ENCODE measurements around the gene LGALS7B. TPM values are rescaled to one million over a fixed set of nuclear protein-coding genes. Genes with fewer than 3 reads are reported as not detected.
"Not testable (repeated sequence)": the region's sequence is repeated elsewhere in the genome, so short reads cannot be mapped to it uniquely, and the experiment has no call there.

The LGALS7B gene
- total RNA-seq, 3 donors from 2014 or later (not counting 1 experiment from before 2014, with no cell fraction given), result not detected

DNA sequence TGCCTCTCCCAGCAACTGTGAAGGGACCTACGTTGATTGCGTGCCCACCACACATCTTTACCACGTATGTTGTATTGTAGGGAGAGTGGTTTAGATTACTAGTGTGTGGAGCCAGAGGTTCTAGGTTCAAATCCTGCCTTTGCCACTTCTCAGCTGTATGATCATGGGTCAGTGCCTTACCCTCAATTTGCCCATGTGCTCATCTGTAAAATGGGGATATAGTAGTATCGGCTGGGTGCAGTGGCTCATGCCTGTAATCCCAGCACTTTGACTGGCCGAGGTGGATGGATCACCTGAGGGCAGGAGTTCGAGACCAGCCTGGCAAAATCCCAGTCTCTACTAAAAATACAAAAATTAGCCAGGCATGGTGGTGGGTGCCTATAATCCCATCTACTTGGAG, 24.3 kb downstream of the LGALS7B start:
- Mint-ChIP-seq H3K36me3 (no peaks in the 10 kb centered on the region), H3K9me3 (no peaks in the 10 kb centered on the region), H3K27me3 (ENCODE audit: low read depth in 2 of 2) (no peaks in the 10 kb centered on the region), H3K4me3 (no peak overlapping the region), H3K4me1 (peaks cover 0 to 6% of the 10 kb centered on the region in 2 donors), H3K27ac (no peak overlapping the region)
- Histone ChIP-seq H3K4me1 (ENCODE audit: control insufficient read depth, insufficient read depth, low read length) (no peaks in the 10 kb centered on the region), H3K27me3 (ENCODE audit: control insufficient read depth, insufficient read depth, low read length) (no peaks in the 10 kb centered on the region), H3K36me3 (ENCODE audit: control insufficient read depth, insufficient read depth, low read length) (peaks cover 31% of the 10 kb centered on the region), H3K9me3 (ENCODE audit: control insufficient read depth, insufficient read depth, low read length) (no peaks in the 10 kb centered on the region), H3K27ac (ENCODE audit: low read length) (no peak overlapping the region), H3K4me3 (ENCODE audit: low read length) (no peak overlapping the region)
- DNase-seq (no peak), ATAC-seq (no peak)
- intact Hi-C loops (cut with micrococcal nuclease), result no loop called here
- TF ChIP-seq, protein P1, sequence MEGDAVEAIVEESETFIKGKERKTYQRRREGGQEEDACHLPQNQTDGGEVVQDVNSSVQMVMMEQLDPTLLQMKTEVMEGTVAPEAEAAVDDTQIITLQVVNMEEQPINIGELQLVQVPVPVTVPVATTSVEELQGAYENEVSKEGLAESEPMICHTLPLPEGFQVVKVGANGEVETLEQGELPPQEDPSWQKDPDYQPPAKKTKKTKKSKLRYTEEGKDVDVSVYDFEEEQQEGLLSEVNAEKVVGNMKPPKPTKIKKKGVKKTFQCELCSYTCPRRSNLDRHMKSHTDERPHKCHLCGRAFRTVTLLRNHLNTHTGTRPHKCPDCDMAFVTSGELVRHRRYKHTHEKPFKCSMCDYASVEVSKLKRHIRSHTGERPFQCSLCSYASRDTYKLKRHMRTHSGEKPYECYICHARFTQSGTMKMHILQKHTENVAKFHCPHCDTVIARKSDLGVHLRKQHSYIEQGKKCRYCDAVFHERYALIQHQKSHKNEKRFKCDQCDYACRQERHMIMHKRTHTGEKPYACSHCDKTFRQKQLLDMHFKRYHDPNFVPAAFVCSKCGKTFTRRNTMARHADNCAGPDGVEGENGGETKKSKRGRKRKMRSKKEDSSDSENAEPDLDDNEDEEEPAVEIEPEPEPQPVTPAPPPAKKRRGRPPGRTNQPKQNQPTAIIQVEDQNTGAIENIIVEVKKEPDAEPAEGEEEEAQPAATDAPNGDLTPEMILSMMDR (IDR thresholded peaks at IDR 0.05), result no peak
- WGBS (ENCODE audit: insufficient coverage), result 96% methylated on average over 6 of the region's 6 CpGs

DNA sequence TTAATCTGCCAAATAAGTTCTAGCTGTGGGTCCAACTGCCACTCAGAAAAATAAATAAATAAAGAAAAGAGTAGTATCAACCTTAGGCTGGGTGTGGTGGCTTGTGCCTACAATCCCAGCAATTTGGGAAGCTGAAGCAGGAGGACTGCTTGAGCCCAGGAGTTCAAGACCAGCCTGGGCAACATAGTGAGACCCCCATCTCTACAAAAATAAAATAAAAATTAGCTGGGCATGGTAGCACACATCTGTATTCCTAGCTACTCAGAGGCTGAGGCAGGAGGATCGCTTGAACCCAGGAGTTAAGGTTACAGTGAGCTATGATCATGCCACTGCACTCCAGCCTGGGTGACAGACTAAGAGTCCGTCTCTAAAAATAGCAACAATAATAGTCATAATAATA, 24.9 kb downstream of the LGALS7B start:
- WGBS (ENCODE audit: insufficient coverage), result 100% methylated on average over 1 of the region's 2 CpGs
- H3K4me3 ChIP-seq (ENCODE audit: low read length); H3K4me1 ChIP-seq (ENCODE audit: control insufficient read depth, insufficient read depth, low read length); H3K27ac Mint-ChIP-seq; H3K4me3 Mint-ChIP-seq; H3K4me1 Mint-ChIP-seq; H3K9me3 ChIP-seq (ENCODE audit: control insufficient read depth, insufficient read depth, low read length); DNase-seq; H3K36me3 Mint-ChIP-seq; H3K27ac ChIP-seq (ENCODE audit: low read length); H3K27me3 ChIP-seq (ENCODE audit: control insufficient read depth, insufficient read depth, low read length); ATAC-seq; H3K27me3 Mint-ChIP-seq (ENCODE audit: low read depth in 2 of 2); intact Hi-C loops (cut with micrococcal nuclease); H3K9me3 Mint-ChIP-seq: not testable (repeated sequence)
- peaks cover 31% of the 10 kb centered on the region for H3K36me3 ChIP-seq (ENCODE audit: control insufficient read depth, insufficient read depth, low read length)

DNA sequence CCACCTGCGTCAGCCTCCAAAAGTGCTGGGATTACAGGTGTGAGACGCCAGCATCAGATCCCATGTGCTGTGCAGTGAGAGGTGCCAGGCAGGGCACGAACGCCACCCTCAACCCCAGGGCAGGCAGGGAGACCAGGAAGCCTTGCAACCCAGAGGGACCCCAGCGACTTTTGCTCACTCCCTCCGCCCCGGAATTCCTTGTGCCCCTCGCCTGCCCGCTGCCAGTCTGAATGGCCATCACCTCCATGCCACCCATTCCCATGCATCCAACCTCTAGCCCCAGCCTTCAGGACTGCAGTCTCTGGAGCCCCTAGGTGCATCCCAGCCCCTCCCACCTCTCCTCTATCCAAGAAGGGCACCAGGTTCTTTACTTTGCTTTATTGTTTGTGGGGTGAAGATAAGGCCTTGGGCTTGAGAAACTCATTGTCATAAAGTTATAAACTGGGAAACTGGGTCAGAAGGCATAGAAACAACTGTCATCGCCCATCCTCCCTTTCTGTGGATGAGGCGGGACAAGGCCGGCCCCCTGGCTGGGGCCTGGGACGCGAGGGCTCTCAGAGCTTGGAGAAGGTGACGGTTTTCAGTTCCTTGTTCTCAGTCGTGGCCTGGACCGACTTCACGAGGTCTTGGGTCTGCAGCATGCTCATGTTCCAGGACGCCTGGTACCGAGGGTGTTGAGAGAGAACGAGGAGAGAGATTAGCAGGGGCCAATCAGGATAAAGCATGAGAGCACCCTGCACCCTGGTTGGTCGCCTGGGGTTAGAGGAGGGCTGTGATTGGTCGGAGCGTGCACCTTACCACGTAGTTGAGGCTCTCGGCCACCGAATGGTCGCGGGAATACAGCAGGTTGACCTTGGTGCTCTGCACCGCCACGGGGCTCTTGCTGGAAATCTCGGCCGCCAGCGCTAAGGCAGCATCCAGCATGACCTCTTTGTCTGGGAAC, 26.3 kb downstream of the LGALS7B start:
- Mint-ChIP-seq H3K27ac (no peak overlapping the region), H3K36me3 (no peaks in the 10 kb centered on the region)
- 96% methylated on average over 34 of the region's 34 CpGs for WGBS (ENCODE audit: insufficient coverage)

DNA sequence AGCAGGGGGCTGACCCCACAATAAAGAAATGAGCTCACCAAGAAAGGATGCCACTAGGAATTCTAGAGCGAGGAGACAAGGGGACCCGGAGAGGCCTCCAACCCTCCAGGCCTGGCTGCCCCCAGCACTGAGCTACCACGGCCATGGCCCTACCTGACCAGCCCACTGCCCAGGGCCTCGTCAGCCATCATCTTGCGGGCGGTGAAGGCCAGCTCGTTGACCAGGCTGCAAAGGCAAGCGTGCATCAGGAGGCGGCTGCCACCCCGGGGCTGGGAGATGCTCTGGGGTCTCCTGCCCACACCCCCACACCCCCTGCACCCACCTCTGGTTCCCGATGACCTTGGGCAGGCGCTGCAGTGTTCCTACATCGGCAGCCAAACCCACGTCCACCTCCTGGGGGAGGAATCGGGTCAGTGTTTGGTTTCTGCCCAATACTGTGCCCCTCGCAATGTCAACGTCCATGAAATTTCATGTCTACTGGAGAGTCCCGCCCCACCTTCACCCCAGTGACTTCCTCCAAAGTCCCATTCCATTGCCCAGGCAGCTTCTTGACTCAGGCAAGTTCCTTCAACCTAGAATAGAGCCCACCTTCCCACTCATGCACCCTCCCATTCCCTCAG, 27.2 kb downstream of the LGALS7B start:
- ATAC-seq, result no peak
- H3K4me3 ChIP-seq (ENCODE audit: low read length), result no peak overlapping the region
- no peak overlapping the region for H3K27ac ChIP-seq (ENCODE audit: low read length)
- H3K27me3 ChIP-seq (ENCODE audit: control insufficient read depth, insufficient read depth, low read length), result no peaks in the 10 kb centered on the region
- H3K9me3 ChIP-seq (ENCODE audit: control insufficient read depth, insufficient read depth, low read length), result no peaks in the 10 kb centered on the region
- no peaks in the 10 kb centered on the region for H3K36me3 Mint-ChIP-seq
- WGBS (ENCODE audit: insufficient coverage), result 95% methylated on average over 18 of the region's 18 CpGs
- no peak overlapping the region for H3K4me3 Mint-ChIP-seq
- no peak overlapping the region for H3K27ac Mint-ChIP-seq
- peaks cover 5% of the 10 kb centered on the region for H3K4me1 ChIP-seq (ENCODE audit: control insufficient read depth, insufficient read depth, low read length)
- TF ChIP-seq, protein P1 (IDR thresholded peaks at IDR 0.05), result no peak
- H3K4me1 Mint-ChIP-seq, result peaks cover 5 to 11% of the 10 kb centered on the region in 2 donors
- no peaks in the 10 kb centered on the region for H3K9me3 Mint-ChIP-seq
- peaks cover 32% of the 10 kb centered on the region for H3K36me3 ChIP-seq (ENCODE audit: control insufficient read depth, insufficient read depth, low read length)
- H3K27me3 Mint-ChIP-seq (ENCODE audit: low read depth in 2 of 2), result no peaks in the 10 kb centered on the region
- no peak for DNase-seq
- intact Hi-C loops (cut with micrococcal nuclease), result no loop called here

More for the DNA sequence above, 26.3 kb downstream of the LGALS7B start:
- ATAC-seq (no peak), DNase-seq (no peak)
- Mint-ChIP-seq H3K4me3 (no peak overlapping the region), H3K4me1 (peaks cover 0 to 6% of the 10 kb centered on the region in 2 donors), H3K9me3 (no peaks in the 10 kb centered on the region), H3K27me3 (ENCODE audit: low read depth in 2 of 2) (no peaks in the 10 kb centered on the region)
- Histone ChIP-seq H3K4me3 (ENCODE audit: low read length) (no peak overlapping the region), H3K9me3 (ENCODE audit: control insufficient read depth, insufficient read depth, low read length) (no peaks in the 10 kb centered on the region), H3K4me1 (ENCODE audit: control insufficient read depth, insufficient read depth, low read length) (peaks cover 5% of the 10 kb centered on the region), H3K27me3 (ENCODE audit: control insufficient read depth, insufficient read depth, low read length) (no peaks in the 10 kb centered on the region), H3K36me3 (ENCODE audit: control insufficient read depth, insufficient read depth, low read length) (peaks cover 32% of the 10 kb centered on the region), H3K27ac (ENCODE audit: low read length) (no peak overlapping the region)
- TF ChIP-seq, protein P1 (IDR thresholded peaks at IDR 0.05), result no peak
- intact Hi-C loops (cut with micrococcal nuclease), result no loop called here

Measured in natural killer cell (primary cell).